Astrocyte of the cerebellum (primary cell): ENCODE results near the gene MRS2.

Source experiments
- DNase-seq: peaks from one replicate; pipeline ENCODE4 v3.0.0-alpha.2; 2011; ENCODE audit warnings: low read depth
- H3K4me3 ChIP-seq: 2 replicates; pipeline ENCODE4 v1.5.1; 2011; ENCODE audit warnings: mild to moderate bottlenecking, low read depth, low read length, moderate library complexity
- CTCF ChIP-seq: IDR thresholded peaks from 2 replicates; pipeline ENCODE4 v1.5.1; 2012; ENCODE audit warnings: low read length, low read depth, moderate library complexity, mild to moderate bottlenecking; ENCODE audit errors: missing control alignments
- in situ Hi-C: cut with HindIII; loops from 2 replicates; pipeline ENCODE4 v1.10.0; 2017; ENCODE audit warnings: low sequenced_read_pairs

MRS2 gene

GRCh38 chr6:24453921-24454320 is 51.2 kb downstream of the MRS2 start:
- DNase-seq: no peak
- no peak for TF ChIP-seq CTCF
- in situ Hi-C loops: no loop called here
- H3K4me3 ChIP-seq: no peak overlapping the region

- TF ChIP-seq CTCF: no peak
- no peak for DNase-seq
- in situ Hi-C loops: no loop called here
- no peak overlapping the region for H3K4me3 ChIP-seq
Observed at GRCh38 chr6:24454452-24454851, 51.7 kb downstream of the MRS2 start.

- in situ Hi-C loops: no loop called here
- no peak for DNase-seq
- no peak overlapping the region for H3K4me3 ChIP-seq
- no peak for TF ChIP-seq CTCF
Observed at GRCh38 chr6:24455061-24455460, 52.3 kb downstream of the MRS2 start.

GRCh38 chr6:24458134-24458533 is 55.4 kb downstream of the MRS2 start:
- no peak for TF ChIP-seq CTCF
- H3K4me3 ChIP-seq: no peak overlapping the region
- DNase-seq: no peak
- in situ Hi-C loops: no loop called here

GRCh38 chr6:24458941-24459340 is 56.2 kb downstream of the MRS2 start:
- in situ Hi-C loops: no loop called here
- H3K4me3 ChIP-seq: no peak overlapping the region
- DNase-seq: no peak
- no peak for TF ChIP-seq CTCF

- in situ Hi-C loops: no loop called here
- no peak overlapping the region for H3K4me3 ChIP-seq
- no peak for DNase-seq
- TF ChIP-seq CTCF: no peak
Observed at GRCh38 chr6:24460966-24461365, 58.2 kb downstream of the MRS2 start.
